ENCODE measurements around the gene AVPR2. TPM values are rescaled to one million over a fixed set of nuclear protein-coding genes. Genes with fewer than 3 reads are reported as not detected.

Gene AVPR2
- total and polyA plus RNA-seq, 10 of the 15 experiments (the other 5 are each of a cell fraction or from before 2014, with no cell fraction given), result 0.12 to 0.37 TPM; not detected in 8

DNA sequence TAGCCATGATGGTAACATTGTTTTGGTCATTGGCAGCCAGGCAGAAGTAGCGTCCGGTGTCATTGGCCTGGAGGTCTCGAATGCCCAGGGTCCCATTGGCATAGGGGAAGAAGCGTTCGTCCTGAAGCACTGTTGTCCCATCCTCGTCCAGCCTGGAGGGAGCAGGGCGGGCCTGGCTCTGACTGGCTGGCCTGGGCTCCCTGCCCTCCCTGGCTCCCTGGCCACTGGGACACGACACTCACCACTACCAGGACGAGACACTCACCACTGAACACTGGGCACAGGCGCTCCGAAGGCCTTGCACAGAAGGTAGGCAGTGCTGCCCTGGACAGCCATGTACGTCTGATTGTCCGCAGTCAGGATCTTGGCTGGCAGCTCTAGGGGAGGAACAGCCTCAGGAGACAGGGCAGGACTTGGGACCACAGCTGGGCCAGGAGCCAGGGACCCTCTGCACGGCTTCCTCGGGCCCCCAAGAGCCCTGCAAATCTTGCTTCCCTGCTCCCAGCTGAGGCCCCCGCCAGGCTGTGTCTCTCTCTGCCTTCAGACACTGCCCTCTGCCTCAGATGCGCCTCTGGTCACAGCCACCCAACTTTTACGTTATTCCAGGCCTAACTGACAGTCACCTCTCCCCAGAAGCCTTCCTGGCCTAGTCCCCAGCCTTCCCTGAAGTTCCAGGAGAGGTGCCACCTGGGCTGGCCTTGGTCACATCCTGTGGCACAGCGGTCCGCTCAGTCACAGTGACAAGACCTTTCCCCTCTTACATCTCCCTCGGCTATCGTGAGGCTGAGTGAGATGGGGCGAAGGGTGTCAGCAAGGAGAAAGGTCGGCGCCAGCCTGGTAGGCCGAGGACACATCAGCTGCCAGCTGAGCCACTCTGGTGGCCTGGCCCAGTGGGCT, 35.6 kb upstream of the AVPR2 start:
- POLR2A ChIA-PET, result no interaction called here
- no peaks in the 10 kb centered on the region for H3K4me1 ChIP-seq (ENCODE audit: control insufficient read depth, insufficient read depth, low read length)
- H3K4me2 ChIP-seq (ENCODE audit: control insufficient read depth, insufficient read depth), result no peak overlapping the region
- RAD21 ChIA-PET (ENCODE audit: unreplicated experiment), result no interaction called here
- FAIRE-seq, result no peak
- no peak for TF ChIP-seq LARP7 (IDR thresholded peaks at IDR 0.05)
- no peak for TF ChIP-seq RBBP5 (conservative IDR thresholded peaks at IDR 0.05)
- TF ChIP-seq HDAC6 (IDR thresholded peaks at IDR 0.05; ENCODE audit: unreplicated experiment), result no peak
- no peak for TF ChIP-seq SIX5 (IDR thresholded peaks at IDR 0.05; ENCODE audit: low read depth, low read length, severe bottlenecking)
- TF ChIP-seq, protein P1, sequence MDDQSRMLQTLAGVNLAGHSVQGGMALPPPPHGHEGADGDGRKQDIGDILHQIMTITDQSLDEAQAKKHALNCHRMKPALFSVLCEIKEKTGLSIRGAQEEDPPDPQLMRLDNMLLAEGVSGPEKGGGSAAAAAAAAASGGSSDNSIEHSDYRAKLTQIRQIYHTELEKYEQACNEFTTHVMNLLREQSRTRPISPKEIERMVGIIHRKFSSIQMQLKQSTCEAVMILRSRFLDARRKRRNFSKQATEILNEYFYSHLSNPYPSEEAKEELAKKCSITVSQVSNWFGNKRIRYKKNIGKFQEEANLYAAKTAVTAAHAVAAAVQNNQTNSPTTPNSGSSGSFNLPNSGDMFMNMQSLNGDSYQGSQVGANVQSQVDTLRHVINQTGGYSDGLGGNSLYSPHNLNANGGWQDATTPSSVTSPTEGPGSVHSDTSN (IDR thresholded peaks at IDR 0.05; ENCODE audit: insufficient replicate concordance, low read depth, low read length), result no peak
- no peak for TF ChIP-seq EP300 (IDR thresholded peaks at IDR 0.05; ENCODE audit: borderline replicate concordance in 1 of 2, control insufficient read depth in 1 of 2, low read depth in 2 of 2, low read length in 2 of 2)
- TF ChIP-seq, protein P2, sequence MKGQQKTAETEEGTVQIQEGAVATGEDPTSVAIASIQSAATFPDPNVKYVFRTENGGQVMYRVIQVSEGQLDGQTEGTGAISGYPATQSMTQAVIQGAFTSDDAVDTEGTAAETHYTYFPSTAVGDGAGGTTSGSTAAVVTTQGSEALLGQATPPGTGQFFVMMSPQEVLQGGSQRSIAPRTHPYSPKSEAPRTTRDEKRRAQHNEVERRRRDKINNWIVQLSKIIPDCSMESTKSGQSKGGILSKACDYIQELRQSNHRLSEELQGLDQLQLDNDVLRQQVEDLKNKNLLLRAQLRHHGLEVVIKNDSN (IDR thresholded peaks at IDR 0.05; ENCODE audit: borderline replicate concordance, extremely low read length, insufficient read depth, low read depth, low read length), result no peak
- no peak for TF ChIP-seq FOXM1 (IDR thresholded peaks at IDR 0.05; ENCODE audit: low read depth, low read length)
- no peak for TF ChIP-seq POLR2AphosphoS5 (IDR thresholded peaks at IDR 0.05; ENCODE audit: low read length)
- no peak for TF ChIP-seq EED (IDR thresholded peaks at IDR 0.05; ENCODE audit: low read depth)
- TF ChIP-seq SRF (IDR thresholded peaks at IDR 0.05; ENCODE audit: low read depth in 2 of 2, low read length in 2 of 2), result no peak
- TF ChIP-seq, protein P3, sequence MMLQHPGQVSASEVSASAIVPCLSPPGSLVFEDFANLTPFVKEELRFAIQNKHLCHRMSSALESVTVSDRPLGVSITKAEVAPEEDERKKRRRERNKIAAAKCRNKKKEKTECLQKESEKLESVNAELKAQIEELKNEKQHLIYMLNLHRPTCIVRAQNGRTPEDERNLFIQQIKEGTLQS (IDR thresholded peaks at IDR 0.05; ENCODE audit: borderline replicate concordance, extremely low read depth, low read depth, low read length), result no peak
- TF ChIP-seq, protein P4, sequence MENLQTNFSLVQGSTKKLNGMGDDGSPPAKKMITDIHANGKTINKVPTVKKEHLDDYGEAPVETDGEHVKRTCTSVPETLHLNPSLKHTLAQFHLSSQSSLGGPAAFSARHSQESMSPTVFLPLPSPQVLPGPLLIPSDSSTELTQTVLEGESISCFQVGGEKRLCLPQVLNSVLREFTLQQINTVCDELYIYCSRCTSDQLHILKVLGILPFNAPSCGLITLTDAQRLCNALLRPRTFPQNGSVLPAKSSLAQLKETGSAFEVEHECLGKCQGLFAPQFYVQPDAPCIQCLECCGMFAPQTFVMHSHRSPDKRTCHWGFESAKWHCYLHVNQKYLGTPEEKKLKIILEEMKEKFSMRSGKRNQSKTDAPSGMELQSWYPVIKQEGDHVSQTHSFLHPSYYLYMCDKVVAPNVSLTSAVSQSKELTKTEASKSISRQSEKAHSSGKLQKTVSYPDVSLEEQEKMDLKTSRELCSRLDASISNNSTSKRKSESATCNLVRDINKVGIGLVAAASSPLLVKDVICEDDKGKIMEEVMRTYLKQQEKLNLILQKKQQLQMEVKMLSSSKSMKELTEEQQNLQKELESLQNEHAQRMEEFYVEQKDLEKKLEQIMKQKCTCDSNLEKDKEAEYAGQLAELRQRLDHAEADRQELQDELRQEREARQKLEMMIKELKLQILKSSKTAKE (IDR thresholded peaks at IDR 0.05; ENCODE audit: low read depth, poor library complexity, severe bottlenecking), result no peak
- TF ChIP-seq TAF1 (IDR thresholded peaks at IDR 0.05; ENCODE audit: borderline replicate concordance, low read depth, low read length), result no peak
- SMC1A ChIA-PET (ENCODE audit: uncharacterized antibody, unreplicated experiment), result no interaction called here
- H2AFZ ChIP-seq (ENCODE audit: control insufficient read depth, low read depth, low read length), result no peak overlapping the region
- no peaks in the 10 kb centered on the region for H3K36me3 ChIP-seq (ENCODE audit: control insufficient read depth in 2 of 2, insufficient read depth in 2 of 2, low read length in 1 of 2)
- no peaks in the 10 kb centered on the region for H3K9me3 ChIP-seq (replicated peaks; ENCODE audit: control insufficient read depth, insufficient read depth, low read length)
- ATAC-seq, result no peak
- no peaks in the 10 kb centered on the region for H4K20me1 ChIP-seq (ENCODE audit: control insufficient read depth, insufficient read depth)
- 38% methylated on average over 26 of the region's 26 CpGs for WGBS (ENCODE audit: insufficient coverage, insufficient replicate concordance, low lambda C conversion rate, missing lambda C conversion rate)
- intact Hi-C loops (cut with micrococcal nuclease; ENCODE audit: unreplicated experiment), result no loop called here
- DNase-seq (ENCODE audit: low read depth, low spot score), result no peak
- CTCF ChIA-PET, result no interaction called here
- H3K79me2 ChIP-seq (ENCODE audit: control insufficient read depth, insufficient read depth, low read length), result no peaks in the 10 kb centered on the region
- no peak overlapping the region for H3K27ac ChIP-seq (ENCODE audit: control insufficient read depth, insufficient read depth)
- H3K4me3 ChIP-seq, result no peak overlapping the region
- no TSS peak for BruUV-seq (replicated peaks)
- in situ Hi-C loops (cut with MboI), result no loop called here
- no peak overlapping the region for H3K9ac ChIP-seq (ENCODE audit: control insufficient read depth, insufficient read depth, low read length)
- peaks cover 0 to 2% of the 10 kb centered on the region in 2 experiments; a peak in 2 of 4 replicates for H3K27me3 ChIP-seq (replicated peaks in 1 of 2; ENCODE audit: control insufficient read depth in 2 of 2, insufficient read depth in 2 of 2, low read length in 1 of 2)
